Measurements from ENCODE around the gene ACP2. TPM values are rescaled to one million over a fixed set of nuclear protein-coding genes. Genes with fewer than 3 reads are reported as not detected.

ACP2 gene
- total and polyA plus RNA-seq, 9 of the 15 experiments (the other 6 are each of a cell fraction or from before 2014, with no cell fraction given) = 1.9 to 20.0 (median 11.6) TPM

DNA sequence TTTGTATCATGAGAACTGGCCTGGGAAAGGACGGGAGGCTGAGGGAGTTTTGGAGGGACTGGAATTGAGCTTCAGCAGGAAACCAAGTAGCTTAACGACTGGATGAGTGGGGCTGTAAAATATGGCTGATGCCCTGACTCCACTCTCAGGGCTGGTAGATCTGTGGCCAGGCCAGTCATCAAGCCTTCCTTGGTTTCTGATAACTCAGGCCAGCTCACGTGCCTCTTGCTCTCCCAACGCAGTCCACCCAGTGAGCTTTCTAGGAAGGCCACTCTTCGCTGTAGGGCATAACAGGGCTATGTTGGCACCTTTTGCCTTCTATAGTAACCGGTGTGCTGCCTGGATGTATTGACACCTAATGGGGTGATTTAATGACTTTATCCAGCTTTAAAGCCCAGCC is 15.5 kb upstream of the ACP2 start (continued):
- TF ChIP-seq, protein P1, sequence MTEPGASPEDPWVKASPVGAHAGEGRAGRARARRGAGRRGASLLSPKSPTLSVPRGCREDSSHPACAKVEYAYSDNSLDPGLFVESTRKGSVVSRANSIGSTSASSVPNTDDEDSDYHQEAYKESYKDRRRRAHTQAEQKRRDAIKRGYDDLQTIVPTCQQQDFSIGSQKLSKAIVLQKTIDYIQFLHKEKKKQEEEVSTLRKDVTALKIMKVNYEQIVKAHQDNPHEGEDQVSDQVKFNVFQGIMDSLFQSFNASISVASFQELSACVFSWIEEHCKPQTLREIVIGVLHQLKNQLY (CRISPR knock-in tag; conservative IDR thresholded peaks at IDR 0.05) = no peak
- TF ChIP-seq XRCC4 (IDR thresholded peaks at IDR 0.05; ENCODE audit: extremely low read depth, insufficient read depth, insufficient read length) (no peak), NFATC3 (IDR thresholded peaks at IDR 0.05) (no peak), SUPT5H (IDR thresholded peaks at IDR 0.05) (no peak), SMAD2 (IDR thresholded peaks at IDR 0.05; ENCODE audit: low read depth, low read length) (no peak), ZNF324 (CRISPR knock-in tag; IDR thresholded peaks at IDR 0.05) (peak; percentile 83), CBX3 (IDR thresholded peaks at IDR 0.05; ENCODE audit: borderline replicate concordance in 1 of 2, low read length in 2 of 2) (no peak), PHF8 (IDR thresholded peaks at IDR 0.05; ENCODE audit: borderline replicate concordance, low read length) (no peak), PHF21A (IDR thresholded peaks at IDR 0.05; ENCODE audit: borderline replicate concordance, low read depth) (no peak), ZNF436 (CRISPR knock-in tag; IDR thresholded peaks at IDR 0.05) (no peak), YBX1 (IDR thresholded peaks at IDR 0.05) (no peak)
- TF ChIP-seq, protein P2, sequence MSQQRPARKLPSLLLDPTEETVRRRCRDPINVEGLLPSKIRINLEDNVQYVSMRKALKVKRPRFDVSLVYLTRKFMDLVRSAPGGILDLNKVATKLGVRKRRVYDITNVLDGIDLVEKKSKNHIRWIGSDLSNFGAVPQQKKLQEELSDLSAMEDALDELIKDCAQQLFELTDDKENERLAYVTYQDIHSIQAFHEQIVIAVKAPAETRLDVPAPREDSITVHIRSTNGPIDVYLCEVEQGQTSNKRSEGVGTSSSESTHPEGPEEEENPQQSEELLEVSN (IDR thresholded peaks at IDR 0.05; ENCODE audit: borderline replicate concordance in 1 of 2, extremely low read depth in 1 of 2, insufficient read depth in 1 of 2, insufficient read length in 1 of 2, low read depth in 1 of 2, low read length in 1 of 2, poor library complexity in 1 of 2, severe bottlenecking in 1 of 2) = peak in 1 of 2 experiments; percentile 13
- TF ChIP-seq, protein P3, sequence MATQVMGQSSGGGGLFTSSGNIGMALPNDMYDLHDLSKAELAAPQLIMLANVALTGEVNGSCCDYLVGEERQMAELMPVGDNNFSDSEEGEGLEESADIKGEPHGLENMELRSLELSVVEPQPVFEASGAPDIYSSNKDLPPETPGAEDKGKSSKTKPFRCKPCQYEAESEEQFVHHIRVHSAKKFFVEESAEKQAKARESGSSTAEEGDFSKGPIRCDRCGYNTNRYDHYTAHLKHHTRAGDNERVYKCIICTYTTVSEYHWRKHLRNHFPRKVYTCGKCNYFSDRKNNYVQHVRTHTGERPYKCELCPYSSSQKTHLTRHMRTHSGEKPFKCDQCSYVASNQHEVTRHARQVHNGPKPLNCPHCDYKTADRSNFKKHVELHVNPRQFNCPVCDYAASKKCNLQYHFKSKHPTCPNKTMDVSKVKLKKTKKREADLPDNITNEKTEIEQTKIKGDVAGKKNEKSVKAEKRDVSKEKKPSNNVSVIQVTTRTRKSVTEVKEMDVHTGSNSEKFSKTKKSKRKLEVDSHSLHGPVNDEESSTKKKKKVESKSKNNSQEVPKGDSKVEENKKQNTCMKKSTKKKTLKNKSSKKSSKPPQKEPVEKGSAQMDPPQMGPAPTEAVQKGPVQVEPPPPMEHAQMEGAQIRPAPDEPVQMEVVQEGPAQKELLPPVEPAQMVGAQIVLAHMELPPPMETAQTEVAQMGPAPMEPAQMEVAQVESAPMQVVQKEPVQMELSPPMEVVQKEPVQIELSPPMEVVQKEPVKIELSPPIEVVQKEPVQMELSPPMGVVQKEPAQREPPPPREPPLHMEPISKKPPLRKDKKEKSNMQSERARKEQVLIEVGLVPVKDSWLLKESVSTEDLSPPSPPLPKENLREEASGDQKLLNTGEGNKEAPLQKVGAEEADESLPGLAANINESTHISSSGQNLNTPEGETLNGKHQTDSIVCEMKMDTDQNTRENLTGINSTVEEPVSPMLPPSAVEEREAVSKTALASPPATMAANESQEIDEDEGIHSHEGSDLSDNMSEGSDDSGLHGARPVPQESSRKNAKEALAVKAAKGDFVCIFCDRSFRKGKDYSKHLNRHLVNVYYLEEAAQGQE (IDR thresholded peaks at IDR 0.05; ENCODE audit: borderline replicate concordance) = no peak
- TF ChIP-seq, protein P3 (CRISPR knock-in tag; IDR thresholded peaks at IDR 0.05; ENCODE audit: low read depth) = no peak

Measured in K562 (cell line).